Gastrocnemius medialis (tissue), 4 donors: ENCODE measurements around the gene ENOX1.

Experiments used
- CTCF ChIP-seq, 5 experiments: fragments of 450-650 bp in 3 of 5; fragments of 200-600 bp in 2 of 5; sonication (generic) in 2 of 5; IDR thresholded peaks in 4 of 5; conservative IDR thresholded peaks in 1 of 5; 1 replicate in 4 of 5; 2 replicates in 1 of 5; pipeline ENCODE4 v1.5.1; 2016 to 2019; ENCODE audit warnings: antibody characterized with exemption in 5 of 5, mild to moderate bottlenecking in 3 of 5, moderate library complexity in 3 of 5
- POLR2A ChIP-seq, 2 donors: fragments of 450-650 bp; IDR thresholded peaks; one replicate each; pipeline ENCODE4 v1.6.1; 2017; ENCODE audit warnings: antibody characterized with exemption in 2 of 2, mild to moderate bottlenecking in 2 of 2, moderate library complexity in 2 of 2

- TF ChIP-seq POLR2A (IDR thresholded peaks at IDR 0.05) (no peak), CTCF (IDR thresholded peaks at IDR 0.05 in 4 of 5, conservative IDR thresholded peaks at IDR 0.05 in 1 of 5) (no peak)
Measured at GRCh38 chr13:43776006-43776405, 10.8 kb downstream of the ENOX1 start.
